Central memory CD8-positive, alpha-beta T cell (primary cell): ENCODE results near the gene IFI16.
"Not testable (repeated sequence)": the region's sequence is repeated elsewhere in the genome, so short reads cannot be mapped to it uniquely, and the experiment has no call there.

Source experiments
- ATAC-seq: fragments of 150-1000 bp; cut with Tn5 transposase; replicated peaks from 2 replicates; pipeline ENCODE4 v1.10.0; 2022; ENCODE audit warnings: mild to moderate bottlenecking, moderate FRiP score, moderate number of reproducible peaks; ENCODE audit not compliant: poor library complexity, severe bottlenecking; ENCODE audit errors: extremely low read depth
- DNase-seq, 2 donors: peaks; one replicate each; pipeline ENCODE4 v3.0.0; 2021; ENCODE audit warnings: low spot score in 2 of 2
- H3K27ac Mint-ChIP-seq: one replicate; pipeline ENCODE4 v1.8.0; 2022; ENCODE audit warnings: low read depth, mild to moderate bottlenecking, moderate library complexity, mixed read lengths
- H3K27me3 Mint-ChIP-seq: one replicate; pipeline ENCODE4 v1.8.0; 2022; ENCODE audit warnings: mixed read lengths
- H3K36me3 Mint-ChIP-seq: one replicate; pipeline ENCODE4 v1.8.0; 2022; ENCODE audit warnings: mild to moderate bottlenecking, moderate library complexity, mixed read lengths; ENCODE audit not compliant: insufficient read depth
- H3K4me1 Mint-ChIP-seq: one replicate; pipeline ENCODE4 v1.8.0; 2022; ENCODE audit warnings: mixed read lengths
- H3K4me3 Mint-ChIP-seq: one replicate; pipeline ENCODE4 v1.8.0; 2022; ENCODE audit warnings: mild to moderate bottlenecking, moderate library complexity, mixed read lengths
- H3K9me3 Mint-ChIP-seq: one replicate; pipeline ENCODE4 v1.8.0; 2022; ENCODE audit warnings: mixed read lengths

IFI16 gene

GRCh38 chr1:158996998-158997397 is 12.7 kb upstream of the IFI16 start:
- DNase-seq (no peak), ATAC-seq (no peak)
- Mint-ChIP-seq H3K27me3 (no peaks in the 10 kb centered on the region), H3K9me3 (no peaks in the 10 kb centered on the region), H3K36me3 (peaks cover 7% of the 10 kb centered on the region), H3K4me1 (peaks cover 40% of the 10 kb centered on the region), H3K27ac (peak overlapping the region; percentile 77), H3K4me3 (peak overlapping the region; percentile 36)

- peak overlapping the region; percentile 45 for H3K4me3 Mint-ChIP-seq
- H3K27ac Mint-ChIP-seq: peak overlapping the region; percentile 77
- DNase-seq (no peak), ATAC-seq (peak; percentile 19)
- H3K36me3 Mint-ChIP-seq: peaks cover 2% of the 10 kb centered on the region
- H3K9me3 Mint-ChIP-seq: no peaks in the 10 kb centered on the region
- peaks cover 40% of the 10 kb centered on the region for H3K4me1 Mint-ChIP-seq
- H3K27me3 Mint-ChIP-seq: no peaks in the 10 kb centered on the region
Measured at GRCh38 chr1:158998037-158998780, 11.5 kb upstream of the IFI16 start.

GRCh38 chr1:158998781-158999161 is 10.9 kb upstream of the IFI16 start:
- peak in 1 of 2 donors; percentile 60 for DNase-seq
- H3K27ac Mint-ChIP-seq: peak overlapping the region; percentile 77
- H3K9me3 Mint-ChIP-seq: no peaks in the 10 kb centered on the region
- H3K36me3 Mint-ChIP-seq: peaks cover 2% of the 10 kb centered on the region
- H3K27me3 Mint-ChIP-seq: no peaks in the 10 kb centered on the region
- H3K4me3 Mint-ChIP-seq: peak overlapping the region; percentile 45
- peaks cover 40% of the 10 kb centered on the region for H3K4me1 Mint-ChIP-seq
- peak; percentile 37 for ATAC-seq

GRCh38 chr1:158999316-159000069 is 10.2 kb upstream of the IFI16 start:
- Mint-ChIP-seq H3K36me3 (peaks cover 2% of the 10 kb centered on the region), H3K27ac (no peak overlapping the region), H3K9me3 (no peaks in the 10 kb centered on the region), H3K4me3 (no peak overlapping the region), H3K27me3 (no peaks in the 10 kb centered on the region), H3K4me1 (peaks cover 42% of the 10 kb centered on the region)
- no peak for ATAC-seq
- DNase-seq: no peak

- Mint-ChIP-seq H3K4me3 (no peak overlapping the region), H3K36me3 (peaks cover 2% of the 10 kb centered on the region), H3K27ac (no peak overlapping the region), H3K27me3 (no peaks in the 10 kb centered on the region), H3K9me3 (no peaks in the 10 kb centered on the region), H3K4me1 (peaks cover 39% of the 10 kb centered on the region)
- DNase-seq: no peak
- ATAC-seq: no peak
Measured at GRCh38 chr1:159000070-159000409, 9.7 kb upstream of the IFI16 start.

GRCh38 chr1:159000625-159001024 is 9.1 kb upstream of the IFI16 start:
- peaks cover 38% of the 10 kb centered on the region for H3K4me1 Mint-ChIP-seq
- no peak overlapping the region for H3K27ac Mint-ChIP-seq
- DNase-seq: no peak
- H3K4me3 Mint-ChIP-seq: no peak overlapping the region
- no peaks in the 10 kb centered on the region for H3K9me3 Mint-ChIP-seq
- H3K36me3 Mint-ChIP-seq: peaks cover 4% of the 10 kb centered on the region
- no peaks in the 10 kb centered on the region for H3K27me3 Mint-ChIP-seq
- ATAC-seq: no peak

GRCh38 chr1:159005161-159005560 is 4.5 kb upstream of the IFI16 start:
- H3K27me3 Mint-ChIP-seq: no peaks in the 10 kb centered on the region
- H3K36me3 Mint-ChIP-seq: peaks cover 17% of the 10 kb centered on the region
- no peak overlapping the region for H3K27ac Mint-ChIP-seq
- ATAC-seq: no peak
- H3K9me3 Mint-ChIP-seq: no peaks in the 10 kb centered on the region
- no peak overlapping the region for H3K4me3 Mint-ChIP-seq
- peaks cover 51% of the 10 kb centered on the region for H3K4me1 Mint-ChIP-seq
- DNase-seq: no peak

- no peak for DNase-seq
- H3K36me3 Mint-ChIP-seq: peaks cover 18% of the 10 kb centered on the region
Measured at GRCh38 chr1:159005676-159006075, 4.0 kb upstream of the IFI16 start.

GRCh38 chr1:159006210-159006807 is 3.4 kb upstream of the IFI16 start:
- H3K9me3 Mint-ChIP-seq, H3K4me3 Mint-ChIP-seq, DNase-seq, H3K27ac Mint-ChIP-seq, H3K27me3 Mint-ChIP-seq, ATAC-seq: not testable (repeated sequence)
- Mint-ChIP-seq H3K36me3 (peaks cover 18% of the 10 kb centered on the region), H3K4me1 (peaks cover 52% of the 10 kb centered on the region)

More at GRCh38 chr1:159005676-159006075, 4.0 kb upstream of the IFI16 start:
- peaks cover 52% of the 10 kb centered on the region for H3K4me1 Mint-ChIP-seq
- H3K27ac Mint-ChIP-seq: no peak overlapping the region
- H3K9me3 Mint-ChIP-seq: no peaks in the 10 kb centered on the region
- H3K4me3 Mint-ChIP-seq: no peak overlapping the region
- H3K27me3 Mint-ChIP-seq: no peaks in the 10 kb centered on the region
- ATAC-seq: no peak

GRCh38 chr1:159007726-159008125 is 2.0 kb upstream of the IFI16 start:
- no peak for ATAC-seq
- Mint-ChIP-seq H3K27ac (peak overlapping the region; percentile 29), H3K36me3 (peaks cover 19% of the 10 kb centered on the region), H3K4me3 (no peak overlapping the region), H3K27me3 (no peaks in the 10 kb centered on the region), H3K9me3 (no peaks in the 10 kb centered on the region), H3K4me1 (peaks cover 63% of the 10 kb centered on the region)
- DNase-seq: no peak

GRCh38 chr1:159008744-159009188 is 941 bp upstream of the IFI16 start:
- Mint-ChIP-seq H3K27ac (peak overlapping the region; percentile 87), H3K27me3 (no peaks in the 10 kb centered on the region), H3K36me3 (peaks cover 19% of the 10 kb centered on the region), H3K4me1 (peaks cover 70% of the 10 kb centered on the region), H3K9me3 (no peaks in the 10 kb centered on the region), H3K4me3 (peak overlapping the region; percentile 92)
- DNase-seq (peak in 1 of 2 donors; percentile 59), ATAC-seq (peak; percentile 88)

GRCh38 chr1:159009287-159009686 is 420 bp upstream of the IFI16 start:
- peak overlapping the region; percentile 87 for H3K27ac Mint-ChIP-seq
- H3K36me3 Mint-ChIP-seq: peaks cover 23% of the 10 kb centered on the region
- H3K27me3 Mint-ChIP-seq: no peaks in the 10 kb centered on the region
- H3K4me1 Mint-ChIP-seq: peaks cover 75% of the 10 kb centered on the region
- DNase-seq (no peak), ATAC-seq (peak; percentile 29)
- no peaks in the 10 kb centered on the region for H3K9me3 Mint-ChIP-seq
- H3K4me3 Mint-ChIP-seq: peak overlapping the region; percentile 92
